HEK293T (cell line): ENCODE data around the gene CERS3.

Experiments used
- BHLHE40 ChIP-seq: fragments of 450-650 bp; IDR thresholded peaks from 2 replicates; pipeline ENCODE4 v1.6.1; 2016; ENCODE audit warnings: mild to moderate bottlenecking, moderate library complexity, borderline replicate concordance
- CTBP1 ChIP-seq: fragments of 450-650 bp; IDR thresholded peaks from 2 replicates; pipeline ENCODE4 v1.6.1; 2016; ENCODE audit warnings: borderline replicate concordance
- ELF4 ChIP-seq: fragments of 450-650 bp; IDR thresholded peaks from 2 replicates; pipeline ENCODE4 v1.6.1; 2017; ENCODE audit warnings: antibody characterized with exemption
- FOXA1 ChIP-seq: fragments of 450-650 bp; IDR thresholded peaks from 2 replicates; pipeline ENCODE4 v1.6.1; 2016; ENCODE audit warnings: mild to moderate bottlenecking
- FOXK2 ChIP-seq: fragments of 450-650 bp; IDR thresholded peaks from 2 replicates; pipeline ENCODE4 v1.6.1; 2016; ENCODE audit warnings: mild to moderate bottlenecking
- L3MBTL2 ChIP-seq: fragments of 450-650 bp; conservative IDR thresholded peaks from 2 replicates; pipeline ENCODE4 v1.6.1; 2016; ENCODE audit warnings: mild to moderate bottlenecking
- LEF1 ChIP-seq: fragments of 450-650 bp; IDR thresholded peaks from 2 replicates; pipeline ENCODE4 v1.6.1; 2017; ENCODE audit warnings: mild to moderate bottlenecking, borderline replicate concordance
- SP1 ChIP-seq: fragments of 450-650 bp; IDR thresholded peaks from 2 replicates; pipeline ENCODE4 v1.6.1; 2017
- SUZ12 ChIP-seq: fragments of 450-650 bp; IDR thresholded peaks from 2 replicates; pipeline ENCODE4 v1.6.1; 2016; ENCODE audit warnings: mild to moderate bottlenecking
- TARDBP ChIP-seq: fragments of 450-650 bp; IDR thresholded peaks from 2 replicates; pipeline ENCODE4 v1.6.1; 2016
- TF ChIP-seq, protein P1 (sequence below): fragments of 450-650 bp; IDR thresholded peaks from 2 replicates; pipeline ENCODE4 v1.6.1; 2016

DNA sequence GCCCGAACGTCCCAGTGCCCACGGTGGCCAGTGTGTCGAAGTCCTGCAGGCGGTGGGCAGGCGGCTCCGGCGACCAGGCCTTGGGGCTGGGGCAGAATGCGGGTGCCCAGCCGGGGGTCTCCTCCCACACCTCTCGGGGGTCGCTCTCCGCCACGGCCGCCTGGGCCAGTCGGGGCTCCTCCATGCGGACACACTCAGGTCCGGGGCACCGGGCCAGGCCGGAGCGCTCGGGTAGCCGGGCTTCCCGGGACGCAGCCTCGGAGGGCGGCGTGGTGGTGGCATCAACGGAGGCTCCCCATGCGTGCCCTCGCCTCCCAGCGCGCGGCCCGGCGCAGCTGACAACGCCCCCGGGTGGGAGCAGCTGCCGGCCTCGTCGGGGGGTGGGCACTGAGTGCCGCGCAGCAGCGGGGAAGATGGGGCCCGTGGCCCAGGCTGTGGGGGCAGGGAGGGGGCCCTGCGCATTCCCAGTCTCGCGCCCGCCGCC lies 30.1 kb upstream of the CERS3 start:
- TF ChIP-seq ELF4 = no peak
- TF ChIP-seq CTBP1 = no peak
- no peak for TF ChIP-seq FOXA1
- TF ChIP-seq SP1 = no peak
- TF ChIP-seq SUZ12 = no peak
- no peak for TF ChIP-seq FOXK2
- no peak for TF ChIP-seq BHLHE40
- TF ChIP-seq LEF1 = no peak
- no peak for TF ChIP-seq TARDBP
- TF ChIP-seq L3MBTL2 = no peak
- TF ChIP-seq, protein P1, sequence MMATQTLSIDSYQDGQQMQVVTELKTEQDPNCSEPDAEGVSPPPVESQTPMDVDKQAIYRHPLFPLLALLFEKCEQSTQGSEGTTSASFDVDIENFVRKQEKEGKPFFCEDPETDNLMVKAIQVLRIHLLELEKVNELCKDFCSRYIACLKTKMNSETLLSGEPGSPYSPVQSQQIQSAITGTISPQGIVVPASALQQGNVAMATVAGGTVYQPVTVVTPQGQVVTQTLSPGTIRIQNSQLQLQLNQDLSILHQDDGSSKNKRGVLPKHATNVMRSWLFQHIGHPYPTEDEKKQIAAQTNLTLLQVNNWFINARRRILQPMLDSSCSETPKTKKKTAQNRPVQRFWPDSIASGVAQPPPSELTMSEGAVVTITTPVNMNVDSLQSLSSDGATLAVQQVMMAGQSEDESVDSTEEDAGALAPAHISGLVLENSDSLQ = no peak
